ENCODE measurements around the gene MTG2.

MTG2 gene

DNA sequence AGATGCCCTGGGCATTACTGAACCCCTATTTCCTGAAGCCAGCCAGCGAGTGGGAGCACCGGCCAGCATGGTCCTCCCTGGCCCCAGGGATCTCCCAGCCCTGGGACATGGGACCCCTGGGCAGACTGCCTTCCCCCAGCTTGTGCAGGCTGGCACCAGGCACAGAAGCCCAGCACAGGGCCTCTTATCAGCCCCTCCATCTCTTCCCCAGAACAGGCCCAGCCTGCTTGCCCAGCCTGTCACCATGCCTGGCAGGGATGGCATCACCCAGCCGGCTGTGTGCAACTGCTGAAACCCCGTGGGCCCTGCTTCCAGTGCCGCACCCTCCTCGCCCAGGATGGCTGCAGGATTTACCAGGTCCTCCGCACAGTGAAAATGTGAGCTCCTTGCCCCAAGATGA lies 49.4 kb downstream of the MTG2 start:
- no peak overlapping the region for H3K4me3 ChIP-seq (ENCODE audit: control insufficient read depth, low read depth, low read length)
- TF ChIP-seq, protein P1, sequence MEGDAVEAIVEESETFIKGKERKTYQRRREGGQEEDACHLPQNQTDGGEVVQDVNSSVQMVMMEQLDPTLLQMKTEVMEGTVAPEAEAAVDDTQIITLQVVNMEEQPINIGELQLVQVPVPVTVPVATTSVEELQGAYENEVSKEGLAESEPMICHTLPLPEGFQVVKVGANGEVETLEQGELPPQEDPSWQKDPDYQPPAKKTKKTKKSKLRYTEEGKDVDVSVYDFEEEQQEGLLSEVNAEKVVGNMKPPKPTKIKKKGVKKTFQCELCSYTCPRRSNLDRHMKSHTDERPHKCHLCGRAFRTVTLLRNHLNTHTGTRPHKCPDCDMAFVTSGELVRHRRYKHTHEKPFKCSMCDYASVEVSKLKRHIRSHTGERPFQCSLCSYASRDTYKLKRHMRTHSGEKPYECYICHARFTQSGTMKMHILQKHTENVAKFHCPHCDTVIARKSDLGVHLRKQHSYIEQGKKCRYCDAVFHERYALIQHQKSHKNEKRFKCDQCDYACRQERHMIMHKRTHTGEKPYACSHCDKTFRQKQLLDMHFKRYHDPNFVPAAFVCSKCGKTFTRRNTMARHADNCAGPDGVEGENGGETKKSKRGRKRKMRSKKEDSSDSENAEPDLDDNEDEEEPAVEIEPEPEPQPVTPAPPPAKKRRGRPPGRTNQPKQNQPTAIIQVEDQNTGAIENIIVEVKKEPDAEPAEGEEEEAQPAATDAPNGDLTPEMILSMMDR (IDR thresholded peaks at IDR 0.05; ENCODE audit: control insufficient read depth, insufficient read depth, low read depth, low read length, missing control alignments): no peak
- no peak for DNase-seq (ENCODE audit: low read depth)

DNA sequence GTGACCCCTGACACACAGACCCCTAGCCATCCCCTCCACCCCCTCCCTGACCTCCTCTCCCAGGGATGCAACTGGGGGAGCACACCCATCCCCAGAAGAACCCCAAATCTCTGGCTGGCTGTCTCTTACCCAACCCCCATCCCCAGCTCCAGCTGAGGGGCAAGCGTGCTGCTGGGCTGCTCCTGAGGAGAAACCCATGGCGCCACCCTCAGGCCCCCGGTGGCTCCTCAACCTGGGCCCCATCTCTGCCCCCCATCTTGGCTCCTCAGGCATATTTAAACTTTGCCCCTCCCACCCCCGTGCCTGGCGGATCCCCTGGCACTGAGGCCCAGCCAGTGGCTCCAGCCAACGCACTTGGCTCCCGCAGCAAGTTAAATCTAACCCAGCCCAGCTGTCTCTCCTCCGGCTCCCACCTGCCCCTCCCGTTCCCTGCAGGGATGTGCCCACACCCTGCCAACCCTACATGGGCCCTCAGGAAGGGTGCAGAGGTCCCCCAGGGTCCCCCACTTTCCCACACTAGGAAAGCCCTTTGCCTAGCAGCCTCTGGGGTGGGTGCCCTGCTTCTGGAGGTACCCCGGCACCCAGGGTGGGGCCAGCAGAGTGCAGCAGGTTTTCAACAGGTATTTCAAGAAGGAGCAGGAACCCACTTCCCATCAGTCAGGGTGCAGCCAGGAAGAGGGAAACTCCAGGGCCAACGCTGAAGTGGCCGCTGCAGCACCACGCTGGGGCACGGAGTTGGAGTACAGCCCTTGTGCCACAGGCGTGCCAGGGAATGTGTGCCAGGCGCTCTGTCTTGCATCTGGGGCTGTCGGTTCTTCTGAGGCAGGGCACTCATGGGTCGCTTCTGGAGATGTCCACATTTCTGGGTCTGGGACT lies 50.2 kb downstream of the MTG2 start:
- DNase-seq (ENCODE audit: low read depth): no peak
- TF ChIP-seq, protein P1 (IDR thresholded peaks at IDR 0.05; ENCODE audit: control insufficient read depth, insufficient read depth, low read depth, low read length, missing control alignments): no peak
- no peak overlapping the region for H3K4me3 ChIP-seq (ENCODE audit: control insufficient read depth, low read depth, low read length)

DNA sequence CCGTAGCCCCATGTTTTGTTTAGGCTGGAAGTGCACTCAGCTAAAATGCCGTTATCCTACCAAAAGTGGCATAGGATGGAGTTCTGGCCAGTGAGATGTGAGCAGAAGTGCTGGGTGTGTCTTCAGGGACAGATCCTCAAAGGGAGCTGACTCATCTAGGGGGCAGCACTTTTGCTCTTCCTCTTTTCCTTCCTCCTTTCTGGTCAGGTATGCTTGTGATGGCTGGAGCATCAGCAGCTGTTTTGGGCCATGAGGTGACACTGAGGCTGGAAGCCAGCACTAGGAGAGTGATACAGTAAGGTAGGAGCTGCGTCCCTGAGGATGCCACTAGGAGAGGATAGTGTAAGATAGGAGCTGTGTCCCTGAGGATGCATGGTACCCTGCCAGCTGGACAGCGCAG lies 50.9 kb downstream of the MTG2 start:
- TF ChIP-seq, protein P1 (IDR thresholded peaks at IDR 0.05; ENCODE audit: control insufficient read depth, insufficient read depth, low read depth, low read length, missing control alignments): no peak
- no peak for DNase-seq (ENCODE audit: low read depth)
- no peak overlapping the region for H3K4me3 ChIP-seq (ENCODE audit: control insufficient read depth, low read depth, low read length)

DNA sequence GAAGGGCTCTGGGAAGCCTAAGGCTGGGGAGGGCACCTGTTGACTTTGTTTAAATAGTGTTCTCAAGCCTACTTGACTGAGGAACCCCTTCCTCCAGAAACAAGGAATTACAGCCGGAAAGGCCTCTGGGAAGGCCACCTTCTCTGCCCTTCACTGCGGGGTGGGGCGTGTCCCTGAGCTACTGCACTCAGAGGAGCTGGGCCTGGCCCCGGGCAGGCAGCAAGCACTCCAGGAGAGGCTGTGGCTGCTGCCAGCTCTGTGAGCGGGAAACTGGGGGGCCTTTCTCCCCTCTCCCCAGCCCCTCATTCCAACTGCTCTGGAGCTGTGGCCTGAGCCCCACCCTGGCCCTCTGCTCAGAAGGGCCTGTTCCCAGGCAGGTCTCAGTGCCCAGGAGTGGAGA lies 51.5 kb downstream of the MTG2 start:
- H3K4me3 ChIP-seq (ENCODE audit: control insufficient read depth, low read depth, low read length): no peak overlapping the region
- TF ChIP-seq, protein P1 (IDR thresholded peaks at IDR 0.05; ENCODE audit: control insufficient read depth, insufficient read depth, low read depth, low read length, missing control alignments): no peak
- DNase-seq (ENCODE audit: low read depth): no peak

DNA sequence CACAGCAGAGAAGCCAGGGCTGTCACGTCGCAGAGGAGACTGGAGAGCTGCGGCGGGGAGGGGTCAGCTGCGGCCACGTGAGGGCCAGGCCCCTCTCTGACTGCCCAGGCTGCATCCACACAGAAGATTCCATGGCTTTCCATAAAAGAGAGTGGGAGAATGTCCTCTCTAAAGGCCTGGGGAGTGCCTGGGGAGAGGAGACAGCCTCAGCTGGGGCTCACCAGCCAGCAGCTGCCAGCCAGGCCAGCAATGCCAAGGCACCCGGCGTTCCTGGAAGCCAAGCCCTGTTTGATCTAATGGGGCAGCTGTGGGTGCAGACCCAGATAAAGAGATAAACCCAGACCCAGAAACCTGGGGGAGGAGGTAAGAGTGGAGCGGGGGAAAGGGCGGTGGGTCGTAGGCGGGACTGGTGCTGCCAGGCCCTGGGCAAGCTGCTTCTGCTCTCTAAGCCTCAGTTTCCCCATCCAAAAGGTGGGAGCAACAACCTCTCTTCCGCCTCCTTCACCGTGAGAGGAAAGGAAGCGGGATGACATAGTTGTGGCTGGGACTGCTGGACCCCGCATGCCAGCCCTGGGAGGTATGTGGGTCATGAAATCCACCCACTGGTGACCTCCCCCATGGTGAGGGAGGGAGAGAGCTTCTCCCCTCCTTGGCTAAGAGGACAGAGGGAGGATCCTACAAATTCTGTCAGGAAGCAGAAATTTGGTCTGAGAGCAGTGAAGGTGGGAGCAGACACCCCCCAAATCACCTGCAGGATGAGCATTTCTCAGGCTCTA lies 52.4 kb downstream of the MTG2 start:
- DNase-seq (ENCODE audit: low read depth): no peak
- TF ChIP-seq, protein P1 (IDR thresholded peaks at IDR 0.05; ENCODE audit: control insufficient read depth, insufficient read depth, low read depth, low read length, missing control alignments): no peak
- no peak overlapping the region for H3K4me3 ChIP-seq (ENCODE audit: control insufficient read depth, low read depth, low read length)

DNA sequence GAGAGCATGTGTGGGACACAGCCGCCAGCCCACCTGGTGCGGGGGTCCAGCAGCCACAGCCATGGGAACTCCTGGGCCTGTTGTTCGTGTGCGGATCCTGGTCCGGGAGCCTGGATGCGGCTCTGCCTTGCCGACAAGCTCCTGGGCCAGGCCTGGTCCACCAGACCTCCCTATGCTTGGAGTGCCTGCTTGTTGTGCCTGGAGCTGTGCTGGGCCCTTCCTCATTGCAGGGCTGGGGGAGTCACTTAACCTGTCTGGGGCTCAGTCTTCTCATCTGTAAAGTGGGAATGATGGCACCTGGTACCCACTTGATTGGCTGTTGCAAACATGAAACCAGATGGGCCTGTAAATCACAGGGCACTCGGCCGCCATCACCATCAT lies 52.9 kb downstream of the MTG2 start:
- H3K4me3 ChIP-seq (ENCODE audit: control insufficient read depth, low read depth, low read length): no peak overlapping the region
- TF ChIP-seq, protein P1 (IDR thresholded peaks at IDR 0.05; ENCODE audit: control insufficient read depth, insufficient read depth, low read depth, low read length, missing control alignments): no peak
- no peak for DNase-seq (ENCODE audit: low read depth)

Measured in AG09309 (cell line).